ENCODE data around the gene ACBD4. TPM values are rescaled to one million over a fixed set of nuclear protein-coding genes. Genes with fewer than 3 reads are reported as not detected.

ACBD4 gene
- total RNA-seq, 1 experiment from 2014 or later = 1.5 TPM

Other genes starting within 250 kb of the ACBD4 start
- gene EFTUD2, start 236.2 kb upstream of the ACBD4 start, total RNA-seq (2014; rRNA removed; shearing (Covaris generic)) = 131 and 157 TPM in 2 replicates
- gene GFAP, start 220.2 kb upstream of the ACBD4 start, total RNA-seq (2014; rRNA removed; shearing (Covaris generic)) = not detected in 2 replicates
- gene KIF18B, start 187.9 kb upstream of the ACBD4 start, total RNA-seq (2014; rRNA removed; shearing (Covaris generic)) = 4.9 and 10.6 TPM in 2 replicates
- gene C1QL1, start 167.4 kb upstream of the ACBD4 start, total RNA-seq (2014; rRNA removed; shearing (Covaris generic)) = 14.7 and 21.4 TPM in 2 replicates
- gene DCAKD, start 84.1 kb upstream of the ACBD4 start, total RNA-seq (2014; rRNA removed; shearing (Covaris generic)) = 19.2 and 22.2 TPM in 2 replicates
- gene NMT1, start 74.4 kb upstream of the ACBD4 start, total RNA-seq (2014; rRNA removed; shearing (Covaris generic)) = 83.4 and 95.0 TPM in 2 replicates
- gene PLCD3, start 3.2 kb upstream of the ACBD4 start, total RNA-seq (2014; rRNA removed; shearing (Covaris generic)) = 31.2 and 36.3 TPM in 2 replicates
- gene HEXIM1, start 12.8 kb downstream of the ACBD4 start, total RNA-seq (2014; rRNA removed; shearing (Covaris generic)) = 3.4 and 8.0 TPM in 2 replicates
- 3.2 and 7.0 TPM in 2 replicates for gene HEXIM2, start 26.2 kb downstream of the ACBD4 start, total RNA-seq (2014; rRNA removed; shearing (Covaris generic))
- 3.1 and 5.6 TPM in 2 replicates for gene FMNL1, start 86.2 kb downstream of the ACBD4 start, total RNA-seq (2014; rRNA removed; shearing (Covaris generic))
- not detected in 2 replicates for gene SPATA32, start 126.4 kb downstream of the ACBD4 start, total RNA-seq (2014; rRNA removed; shearing (Covaris generic))
- gene MAP3K14, start 181.3 kb downstream of the ACBD4 start, total RNA-seq (2014; rRNA removed; shearing (Covaris generic)) = 5.3 and 10.1 TPM in 2 replicates

Measured in M059J (cell line).